NCI-H446 (cell line): Measurements from ENCODE around the gene ARHGAP27.
"Not testable (repeated sequence)": the region's sequence is repeated elsewhere in the genome, so short reads cannot be mapped to it uniquely, and the experiment has no call there.

Experiments
- DNase-seq, 2 experiments: peaks; one replicate each; lab custom pipeline; 2025; lab: John Stamatoyannopoulos, UW

Gene ARHGAP27, protein sequence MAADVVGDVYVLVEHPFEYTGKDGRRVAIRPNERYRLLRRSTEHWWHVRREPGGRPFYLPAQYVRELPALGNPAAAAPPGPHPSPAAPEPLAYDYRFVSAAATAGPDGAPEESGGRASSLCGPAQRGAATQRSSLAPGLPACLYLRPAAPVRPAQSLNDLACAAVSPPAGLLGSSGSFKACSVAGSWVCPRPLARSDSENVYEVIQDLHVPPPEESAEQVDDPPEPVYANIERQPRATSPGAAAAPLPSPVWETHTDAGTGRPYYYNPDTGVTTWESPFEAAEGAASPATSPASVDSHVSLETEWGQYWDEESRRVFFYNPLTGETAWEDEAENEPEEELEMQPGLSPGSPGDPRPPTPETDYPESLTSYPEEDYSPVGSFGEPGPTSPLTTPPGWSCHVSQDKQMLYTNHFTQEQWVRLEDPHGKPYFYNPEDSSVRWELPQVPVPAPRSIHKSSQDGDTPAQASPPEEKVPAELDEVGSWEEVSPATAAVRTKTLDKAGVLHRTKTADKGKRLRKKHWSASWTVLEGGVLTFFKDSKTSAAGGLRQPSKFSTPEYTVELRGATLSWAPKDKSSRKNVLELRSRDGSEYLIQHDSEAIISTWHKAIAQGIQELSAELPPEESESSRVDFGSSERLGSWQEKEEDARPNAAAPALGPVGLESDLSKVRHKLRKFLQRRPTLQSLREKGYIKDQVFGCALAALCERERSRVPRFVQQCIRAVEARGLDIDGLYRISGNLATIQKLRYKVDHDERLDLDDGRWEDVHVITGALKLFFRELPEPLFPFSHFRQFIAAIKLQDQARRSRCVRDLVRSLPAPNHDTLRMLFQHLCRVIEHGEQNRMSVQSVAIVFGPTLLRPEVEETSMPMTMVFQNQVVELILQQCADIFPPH

DNA sequence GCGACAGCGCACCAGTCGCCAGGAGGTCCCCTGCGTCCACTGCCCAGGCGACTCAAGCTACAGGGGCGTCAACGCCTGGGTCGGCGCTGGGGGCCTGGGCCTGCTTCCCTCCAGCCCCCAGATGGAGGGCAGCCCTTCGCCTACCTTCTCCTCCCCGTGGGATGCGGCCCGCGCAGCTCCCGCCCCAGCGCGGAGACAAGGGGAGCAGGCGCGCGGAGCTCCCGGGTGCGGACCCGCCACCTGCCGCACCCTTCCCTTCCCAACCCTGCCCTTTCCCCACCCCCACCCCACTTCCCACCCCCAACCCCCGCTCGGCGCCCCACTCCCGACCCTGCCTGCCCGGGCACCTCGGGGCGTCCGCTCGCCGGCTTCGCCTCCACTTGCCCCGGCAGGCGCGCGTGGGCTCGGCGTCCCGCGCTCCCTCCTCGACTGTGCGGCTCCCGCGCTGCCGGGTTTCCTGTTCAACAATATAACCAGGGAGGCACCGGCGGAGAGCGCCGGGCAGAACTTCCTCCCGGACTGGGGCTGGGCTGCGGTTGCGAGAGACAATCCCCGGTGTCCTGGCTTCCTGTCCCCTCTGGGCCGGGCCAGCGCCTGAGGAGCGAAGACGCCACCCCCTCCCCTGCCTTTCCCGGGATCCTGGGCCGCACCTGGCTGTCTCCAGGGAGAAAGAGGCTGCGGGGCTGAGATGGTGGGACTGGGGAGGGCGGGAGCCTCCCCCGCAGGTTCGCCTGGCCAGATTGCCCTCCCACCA, at the start of gene ARHGAP27:
ARHGAP27 (minus strand) TSS at position 466 of the 754 bp plus-strand sequence. CDS start 2,591 bp downstream, outside the sequence.
- no peak for DNase-seq

DNA sequence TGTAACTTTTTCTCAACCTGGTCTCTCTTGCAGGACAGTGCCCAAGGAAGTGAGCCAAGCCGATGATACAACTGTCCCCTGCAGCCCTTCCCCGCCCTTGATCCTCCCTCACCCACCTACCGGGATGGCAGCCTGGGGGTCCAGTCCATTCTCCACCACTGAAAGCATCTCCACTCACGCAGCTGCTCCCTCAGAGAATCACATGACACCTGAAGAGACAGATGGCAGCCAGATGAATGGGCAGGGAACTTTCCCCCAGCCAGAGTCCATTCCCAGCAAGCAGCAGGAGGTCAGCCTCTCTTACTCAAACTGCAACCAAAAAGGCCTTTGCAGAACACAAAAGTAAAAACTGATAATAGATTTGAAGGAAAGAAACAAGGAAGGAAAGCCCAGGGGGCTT, 49.6 kb upstream of the ARHGAP27 start:
- DNase-seq: not testable (repeated sequence)

DNA sequence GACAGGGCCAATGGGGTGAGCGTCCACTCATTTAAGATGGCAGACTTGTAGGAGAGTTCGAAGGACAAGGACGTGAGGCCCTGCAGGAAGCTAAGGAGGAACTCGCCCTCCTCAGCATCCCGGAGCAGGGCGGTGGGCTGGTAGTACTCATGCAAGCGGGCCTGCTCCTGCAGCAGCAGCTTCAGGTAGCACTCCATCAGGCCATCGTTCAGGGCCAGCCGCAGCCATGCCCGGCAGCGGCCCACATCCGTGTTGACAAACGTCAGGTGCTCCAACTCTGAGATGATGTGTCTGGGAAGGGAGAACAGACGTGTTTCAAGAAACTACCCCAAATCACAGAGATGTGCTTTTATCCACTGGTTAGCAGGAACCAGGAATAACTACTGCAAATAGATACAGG, 42.8 kb upstream of the ARHGAP27 start:
- not testable (repeated sequence) for DNase-seq

DNA sequence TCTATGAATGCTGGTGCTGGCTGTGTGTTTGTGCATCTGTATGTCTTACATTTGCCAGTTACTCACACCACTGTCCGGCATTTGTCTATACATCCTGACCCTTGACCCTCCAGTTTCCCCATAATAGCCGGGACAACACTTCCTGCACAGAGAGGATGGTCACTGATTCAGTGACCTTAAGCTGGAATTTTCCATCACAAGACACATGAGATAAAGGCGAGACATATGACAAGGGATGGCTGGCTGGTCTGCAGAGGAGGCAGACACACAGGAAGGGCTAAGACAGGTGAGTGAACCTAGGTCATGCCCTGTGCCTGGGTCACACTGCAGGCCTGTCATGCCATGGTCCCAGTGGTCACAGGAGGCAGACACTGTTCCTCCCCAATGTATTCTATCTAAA, 39.6 kb upstream of the ARHGAP27 start:
- DNase-seq: not testable (repeated sequence)

DNA sequence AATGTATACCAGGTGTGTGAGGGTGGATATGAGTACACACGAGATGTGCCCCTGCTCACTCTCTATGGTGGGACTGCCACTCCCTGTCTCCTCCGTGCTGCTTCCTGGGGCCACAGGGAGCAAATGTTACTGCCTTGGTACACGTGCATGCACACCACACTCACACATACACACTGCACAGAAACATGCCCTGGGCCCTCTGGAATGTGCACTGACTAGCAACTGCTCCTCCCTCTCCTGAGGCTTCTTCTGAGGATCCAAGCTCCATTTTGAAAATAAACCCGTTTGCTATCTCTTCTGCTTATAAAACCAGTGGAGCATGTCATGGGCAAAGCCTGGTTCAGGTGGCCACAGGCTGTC, 36.5 kb upstream of the ARHGAP27 start:
- not testable (repeated sequence) for DNase-seq

DNA sequence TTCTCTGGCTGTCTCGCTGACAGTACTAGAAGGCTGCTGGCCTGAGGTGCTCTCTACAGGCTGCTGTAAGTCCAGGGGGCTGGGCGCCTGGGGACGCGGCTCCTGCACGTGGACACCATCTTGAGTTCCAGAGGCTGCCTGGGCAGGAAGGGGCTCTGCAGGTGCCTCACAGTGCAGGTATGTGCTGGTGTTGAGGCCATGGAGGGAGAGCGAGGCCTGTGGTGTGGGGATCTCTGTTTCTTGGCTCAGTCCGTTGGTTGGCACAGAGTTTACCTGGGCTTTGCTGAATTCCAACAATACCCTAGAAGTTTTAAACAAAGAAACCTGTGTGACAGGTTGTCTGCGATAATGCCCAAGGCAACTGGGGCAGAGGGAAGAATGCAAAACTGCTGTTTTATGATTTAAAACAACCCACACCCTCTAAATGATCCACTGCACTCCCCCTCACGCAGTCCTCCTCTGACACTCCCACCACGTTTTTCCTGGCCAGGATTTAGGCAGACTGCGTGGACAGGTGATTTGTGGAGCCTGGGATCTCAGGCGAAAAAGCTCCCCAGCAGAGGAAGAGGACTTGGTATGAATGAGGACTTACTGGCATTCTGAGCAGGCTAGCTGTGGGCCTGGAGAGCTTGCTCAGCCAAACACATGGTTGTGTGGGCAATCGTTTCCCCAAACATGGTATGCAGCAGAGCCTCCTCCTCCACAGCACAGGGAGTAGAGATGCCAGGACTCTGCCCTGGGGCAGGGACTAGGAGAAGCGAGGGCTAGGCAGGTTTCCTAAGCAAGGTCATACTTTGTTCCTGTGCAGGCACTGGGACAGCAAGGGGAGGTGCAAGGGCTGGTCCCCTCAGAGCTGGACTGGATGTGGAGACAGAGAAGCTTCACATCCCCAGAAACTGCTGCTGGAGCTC, 35.9 kb upstream of the ARHGAP27 start:
- not testable (repeated sequence) for DNase-seq

DNA sequence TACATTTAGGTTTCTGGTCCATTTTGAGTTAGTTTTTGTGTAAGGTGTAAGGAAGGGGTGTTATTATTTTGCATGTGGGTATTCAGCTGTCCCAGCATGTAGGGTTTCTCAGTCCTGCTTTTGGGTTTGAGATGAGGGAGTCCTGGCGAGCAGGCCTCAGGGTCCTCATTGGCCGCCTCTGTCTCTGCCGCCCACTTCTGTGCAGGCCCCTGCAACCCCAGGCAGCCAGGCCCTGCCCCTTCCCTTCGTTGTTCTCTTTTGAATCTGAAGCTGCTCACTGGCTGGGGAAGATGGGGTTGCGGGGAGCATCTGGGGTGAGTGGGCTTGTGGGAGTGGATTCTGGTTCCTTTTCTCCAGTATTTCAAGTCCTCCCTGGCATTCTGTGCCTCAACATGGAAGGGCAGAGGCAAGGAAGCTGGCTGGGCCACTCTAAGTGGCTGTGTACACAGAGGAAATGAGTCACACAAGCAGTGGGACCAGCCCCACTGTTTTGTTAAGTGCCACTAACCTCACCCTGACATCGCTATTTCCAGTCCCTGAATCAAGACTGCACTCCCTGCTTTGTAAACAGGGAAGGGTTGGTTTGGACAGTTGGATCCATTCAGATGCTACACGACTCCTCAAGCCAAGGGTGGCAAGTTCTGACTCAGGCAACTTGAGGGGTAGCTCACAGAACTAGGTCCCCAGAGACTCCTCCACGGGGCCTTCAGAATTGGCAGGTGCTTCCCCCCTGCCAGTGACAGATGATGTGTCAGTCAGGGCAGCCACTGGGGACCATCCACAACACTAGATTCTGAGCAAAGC, 29.1 kb upstream of the ARHGAP27 start:
- not testable (repeated sequence) for DNase-seq

DNA sequence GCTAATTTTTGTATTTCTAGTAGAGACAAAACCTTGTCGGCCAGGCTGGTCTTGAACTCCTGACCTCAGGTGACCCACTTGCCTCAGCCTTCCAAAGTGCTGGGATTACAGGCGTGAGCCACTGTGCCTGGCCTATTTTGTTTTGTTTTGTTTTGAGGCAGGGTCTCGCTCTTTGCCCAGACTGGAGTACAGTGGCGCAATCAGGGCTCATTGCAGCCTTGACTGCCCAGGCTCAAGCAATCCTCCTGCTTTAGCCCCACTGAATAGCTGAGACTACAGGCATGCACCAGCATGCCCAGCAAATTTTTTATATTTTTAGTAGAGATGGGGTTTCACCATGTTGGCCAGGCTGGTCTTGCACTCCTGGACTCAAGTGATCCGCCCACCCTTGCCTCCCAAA, 27.8 kb upstream of the ARHGAP27 start:
- not testable (repeated sequence) for DNase-seq

DNA sequence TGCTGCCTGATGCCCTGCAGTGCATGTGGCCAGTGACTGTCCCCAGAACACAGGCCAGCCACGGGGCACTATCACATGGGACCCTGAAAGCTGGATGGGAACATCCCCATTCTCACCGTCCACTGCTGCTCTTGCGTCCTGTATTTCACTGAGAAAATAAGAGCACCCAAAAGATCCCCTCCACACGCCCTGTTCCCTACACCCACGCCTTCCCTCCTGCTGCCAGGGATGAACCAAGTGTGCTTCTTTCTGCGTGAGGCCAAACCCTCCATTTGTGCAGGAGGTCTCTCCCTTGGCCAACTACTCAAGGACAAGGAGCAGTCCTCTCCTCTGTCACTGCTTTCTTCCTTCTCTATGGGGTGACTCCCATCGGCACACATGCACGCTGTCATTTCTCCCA, 21.7 kb upstream of the ARHGAP27 start:
- not testable (repeated sequence) for DNase-seq

DNA sequence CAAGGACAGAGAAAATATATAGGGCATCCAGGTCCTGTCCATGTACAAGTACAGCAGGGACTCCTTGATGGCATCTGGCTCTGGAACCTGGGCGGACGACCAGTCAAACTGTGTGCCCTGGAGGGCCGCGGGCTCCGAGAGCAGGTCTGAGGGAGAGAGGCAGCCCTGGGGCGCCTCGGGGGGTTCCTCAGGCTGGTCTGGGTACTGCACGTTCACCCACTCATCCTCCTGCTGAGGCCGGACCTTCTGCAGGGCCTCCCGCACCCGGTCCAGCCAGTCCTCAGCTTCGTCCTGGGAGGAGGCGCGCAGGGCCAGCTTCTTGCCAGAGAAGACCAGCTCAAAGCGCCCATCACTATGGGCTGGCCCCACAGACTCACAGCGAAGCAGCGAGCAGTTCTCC, 21.1 kb upstream of the ARHGAP27 start:
- DNase-seq: not testable (repeated sequence)

DNA sequence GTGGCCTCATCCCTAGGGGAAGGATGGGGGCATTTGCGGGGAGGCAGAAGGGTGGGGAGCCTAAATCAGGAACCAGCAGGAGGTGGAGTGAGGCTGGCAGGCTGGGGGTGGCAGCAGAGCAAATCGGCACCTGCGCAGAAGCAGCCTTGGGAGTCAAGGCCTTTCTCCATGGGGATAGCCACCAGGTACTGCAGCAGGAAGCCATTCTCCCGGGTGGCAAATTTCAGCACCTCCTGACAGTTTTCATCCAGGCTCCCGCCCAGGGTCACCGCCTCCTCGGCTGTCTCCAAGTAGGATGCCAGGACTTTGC, 20.5 kb upstream of the ARHGAP27 start:
- not testable (repeated sequence) for DNase-seq

DNA sequence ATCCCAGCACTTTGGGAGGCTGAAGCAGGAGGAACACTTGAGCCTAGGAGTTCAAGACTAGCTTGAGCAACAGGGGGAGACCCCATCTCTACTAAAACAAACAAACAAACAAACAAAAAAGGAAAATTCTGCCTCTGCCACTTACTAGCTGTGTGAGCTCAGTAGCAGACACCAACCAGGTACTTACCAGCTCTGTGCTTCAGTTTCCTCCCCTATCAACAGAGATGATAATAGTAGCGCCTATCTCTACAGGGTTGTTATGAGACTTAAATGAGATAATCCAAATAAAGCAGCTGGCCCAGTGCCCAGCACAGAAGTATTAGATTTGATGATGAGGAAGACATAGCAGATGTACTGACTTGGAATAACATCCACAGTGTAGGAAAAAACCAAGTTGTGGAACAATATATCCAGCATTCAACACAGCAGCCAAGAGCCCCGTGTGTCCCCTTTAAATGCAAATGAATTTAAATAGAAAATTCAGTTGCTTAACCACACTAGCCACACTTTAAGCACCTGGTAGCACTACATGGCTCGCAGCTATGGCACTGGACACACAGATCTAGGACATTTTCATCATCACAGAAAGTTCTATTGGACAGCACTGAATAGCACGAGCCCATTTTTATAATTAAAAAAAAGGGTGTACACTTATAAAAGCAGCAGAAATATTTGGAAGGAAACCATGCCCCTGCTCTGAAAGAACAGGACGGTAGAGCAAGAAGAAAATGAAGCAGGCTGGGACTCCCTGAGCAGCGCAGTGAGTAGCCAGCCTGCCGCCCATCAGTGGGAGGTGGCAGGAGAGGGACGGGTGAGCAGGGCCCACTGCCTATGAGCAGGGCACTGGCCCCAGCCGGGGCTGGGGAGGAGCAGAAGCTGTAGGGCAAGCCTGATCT, 19.9 kb upstream of the ARHGAP27 start:
- not testable (repeated sequence) for DNase-seq

DNA sequence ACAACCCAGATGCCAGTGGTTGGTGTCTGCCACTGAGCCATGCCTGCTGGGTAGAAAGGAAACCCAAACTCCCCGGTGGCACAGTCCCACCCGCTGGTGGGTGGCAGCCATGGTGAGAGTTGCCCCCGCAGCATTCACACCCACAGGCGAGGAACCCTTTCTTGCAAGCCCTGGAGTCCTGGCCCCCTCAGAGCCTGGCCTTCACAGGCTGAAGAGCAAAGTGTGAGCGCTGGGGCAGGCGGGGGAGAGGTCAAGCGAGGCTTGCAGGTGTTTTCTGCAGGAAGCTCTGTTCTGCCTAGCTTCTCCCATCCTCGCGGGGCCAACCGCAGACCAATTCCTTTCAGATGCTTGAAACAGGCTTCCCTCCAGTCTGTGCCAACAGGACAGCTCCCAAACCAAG, 19.0 kb upstream of the ARHGAP27 start:
- DNase-seq: not testable (repeated sequence)

DNA sequence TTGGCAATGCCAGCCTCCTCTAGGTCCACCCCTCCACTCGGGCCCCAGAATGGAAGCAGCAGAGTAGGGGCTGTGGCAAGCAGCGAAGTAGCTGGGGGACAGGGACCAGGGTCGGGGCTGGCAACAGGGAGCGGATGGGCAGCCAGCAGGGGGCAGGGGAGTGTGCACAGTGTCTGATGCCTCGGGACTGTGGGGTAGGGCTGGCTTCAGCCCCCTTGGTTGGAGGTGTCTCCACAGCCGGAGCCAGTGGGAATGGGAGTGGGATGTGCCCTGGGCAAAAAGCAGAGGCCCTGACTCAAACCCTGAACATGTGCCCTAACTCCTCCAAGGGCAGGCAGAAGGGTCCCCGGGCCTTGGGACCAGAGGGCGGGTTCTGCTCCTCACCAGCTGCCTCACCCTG, 18.5 kb upstream of the ARHGAP27 start:
- no peak for DNase-seq

DNA sequence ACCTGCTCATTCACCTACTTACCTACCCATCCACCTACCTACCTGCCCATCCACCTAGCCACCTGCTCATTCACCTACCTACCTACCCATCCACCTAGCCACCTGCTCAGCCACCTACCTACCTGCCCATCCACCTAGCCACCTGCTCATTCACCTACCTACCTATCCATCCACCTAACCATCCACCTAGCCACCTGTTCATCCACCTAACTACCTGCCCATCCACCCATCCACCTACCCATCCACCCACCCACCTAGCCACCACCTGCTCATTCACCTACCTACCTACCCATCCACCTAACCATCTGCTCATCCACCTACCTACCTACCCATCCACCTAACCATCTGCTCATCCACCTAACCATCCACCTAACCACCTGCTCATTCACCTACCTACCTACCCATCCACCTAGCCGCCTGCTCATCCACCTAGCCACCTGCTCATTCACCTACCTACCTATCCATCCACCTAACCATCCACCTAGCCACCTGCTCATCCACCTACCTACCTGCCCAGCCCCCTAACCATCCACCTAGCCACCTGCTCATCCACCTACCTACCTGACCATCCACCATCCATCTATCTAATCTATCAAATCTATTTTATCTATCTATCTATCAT, 17.1 kb upstream of the ARHGAP27 start:
- not testable (repeated sequence) for DNase-seq

DNA sequence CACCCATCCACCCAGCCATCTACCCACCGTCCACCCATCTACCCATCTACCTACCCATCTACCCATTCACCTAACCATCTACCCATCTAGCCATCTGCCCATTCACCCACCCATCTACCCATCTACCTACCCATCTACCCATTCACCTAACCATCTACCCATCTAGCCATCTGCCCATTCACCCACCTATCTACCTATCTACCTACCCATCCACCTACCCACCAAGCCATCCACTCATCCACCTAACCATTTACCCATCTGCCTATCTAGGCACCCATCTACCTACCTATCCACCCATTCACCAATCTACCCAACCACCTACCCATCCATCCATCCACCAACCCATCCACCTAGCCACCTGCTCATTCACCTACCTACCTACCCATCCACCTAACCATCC, 16.6 kb upstream of the ARHGAP27 start:
- not testable (repeated sequence) for DNase-seq

DNA sequence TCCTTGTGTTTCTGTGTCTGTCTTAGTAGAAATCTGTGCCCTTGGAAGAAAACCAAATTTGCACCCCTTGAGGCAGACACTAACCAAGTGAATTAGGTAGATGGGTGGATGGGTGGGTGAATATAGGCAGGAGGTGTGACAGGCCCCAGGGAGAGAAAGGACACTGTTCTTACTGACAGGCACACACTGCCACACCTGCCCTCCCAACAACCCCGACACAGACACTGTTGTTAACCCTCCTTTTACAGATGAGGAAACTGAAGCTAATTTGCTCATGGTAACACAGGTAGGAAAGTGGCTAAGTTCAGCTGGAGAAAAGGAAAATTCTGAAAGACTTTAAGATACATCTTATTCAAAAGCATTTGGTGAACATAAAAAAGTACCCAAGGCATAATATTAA, 15.8 kb upstream of the ARHGAP27 start:
- not testable (repeated sequence) for DNase-seq

DNA sequence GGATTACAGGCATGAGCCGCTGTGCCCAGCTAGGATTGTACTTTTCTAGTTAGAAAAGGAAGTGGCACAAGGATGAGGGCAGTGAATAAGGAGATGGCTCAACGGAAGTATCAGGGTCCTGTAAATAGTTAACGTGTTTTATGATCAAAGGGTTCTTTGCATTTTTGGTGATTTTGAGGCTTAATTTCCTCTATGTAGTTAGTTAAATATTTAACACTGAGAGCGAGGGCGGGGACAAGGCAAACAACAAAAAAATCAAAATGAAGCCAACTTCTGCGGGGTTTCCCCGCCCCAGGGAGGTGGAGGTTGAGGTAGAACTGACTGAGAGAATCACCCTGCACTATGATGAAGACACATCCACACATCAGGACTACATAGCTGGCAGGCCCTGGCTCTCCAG, 15.4 kb upstream of the ARHGAP27 start:
- not testable (repeated sequence) for DNase-seq

DNA sequence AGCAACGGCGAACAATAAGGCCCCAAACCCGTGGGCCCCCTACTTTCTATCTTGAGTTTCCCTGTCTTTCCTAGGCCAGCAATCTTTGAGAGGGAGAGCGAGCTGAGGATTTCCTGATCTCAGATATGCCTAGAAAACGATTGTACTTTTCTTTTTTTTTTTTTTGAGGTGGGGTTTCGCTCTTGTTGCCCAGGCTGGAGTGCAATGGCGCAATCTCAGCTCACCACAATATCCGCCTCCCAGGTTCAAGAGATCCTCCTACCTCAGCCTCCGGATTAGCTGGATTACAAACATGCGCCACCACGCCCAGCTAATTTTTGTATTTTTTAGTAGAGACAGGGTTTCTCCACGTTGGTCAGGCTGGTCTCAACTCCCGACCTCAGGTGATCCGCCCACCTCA, 15.0 kb upstream of the ARHGAP27 start:
- not testable (repeated sequence) for DNase-seq
